WTC11 (cell line): ENCODE measurements around the gene SH3BGRL3.

Source experiments
- ELF4 ChIP-seq: sonication (generic); formaldehyde crosslinking; IDR thresholded peaks from 2 replicates; pipeline ENCODE4 v1.8.1; 2022; ENCODE audit warnings: low read depth, mild to moderate bottlenecking, moderate library complexity, missing genetic modification reagents
- FOXJ3 ChIP-seq: sonication (generic); formaldehyde crosslinking; IDR thresholded peaks from 2 replicates; pipeline ENCODE4 v1.9.0; 2021; ENCODE audit warnings: missing genetic modification reagents, mild to moderate bottlenecking, borderline replicate concordance
- FOXK1 ChIP-seq: sonication (generic); formaldehyde crosslinking; IDR thresholded peaks from 2 replicates; pipeline ENCODE4 v1.8.0; 2022; ENCODE audit warnings: mild to moderate bottlenecking, moderate library complexity, missing genetic modification reagents
- FOXP1 ChIP-seq: sonication (generic); formaldehyde crosslinking; IDR thresholded peaks from 2 replicates; pipeline ENCODE4 v1.8.0; 2022; ENCODE audit warnings: missing genetic modification reagents, mild to moderate bottlenecking, moderate library complexity, borderline replicate concordance
- IRF2 ChIP-seq: sonication (generic); formaldehyde crosslinking; IDR thresholded peaks from 2 replicates; pipeline ENCODE4 v1.8.0; 2022; ENCODE audit warnings: low read depth, missing genetic modification reagents, borderline replicate concordance
- SP1 ChIP-seq: sonication (generic); formaldehyde crosslinking; conservative IDR thresholded peaks from 2 replicates; pipeline ENCODE4 v1.8.1; 2022; ENCODE audit warnings: missing genetic modification reagents
- TEAD4 ChIP-seq: sonication (generic); formaldehyde crosslinking; IDR thresholded peaks from 2 replicates; pipeline ENCODE4 v1.8.0; 2022; ENCODE audit warnings: mild to moderate bottlenecking, missing genetic modification reagents
- TP53 ChIP-seq: sonication (generic); formaldehyde crosslinking; IDR thresholded peaks from 2 replicates; pipeline ENCODE4 v1.8.1; 2023; ENCODE audit warnings: mild to moderate bottlenecking, missing genetic modification reagents
- TF ChIP-seq, protein P1 (sequence below): fragments of 200-600 bp; IDR thresholded peaks from 2 replicates; pipeline ENCODE4 v1.8.0; 2022; ENCODE audit warnings: antibody characterized with exemption
- TF ChIP-seq, protein P2 (sequence below): sonication (generic); formaldehyde crosslinking; conservative IDR thresholded peaks from 2 replicates; pipeline ENCODE4 v1.8.1; 2022; ENCODE audit warnings: mild to moderate bottlenecking, missing genetic modification reagents
- TF ChIP-seq, protein P3 (sequence below): sonication (generic); formaldehyde crosslinking; IDR thresholded peaks from 2 replicates; pipeline ENCODE4 v1.8.0; 2022; ENCODE audit warnings: mild to moderate bottlenecking, missing genetic modification reagents

DNA sequence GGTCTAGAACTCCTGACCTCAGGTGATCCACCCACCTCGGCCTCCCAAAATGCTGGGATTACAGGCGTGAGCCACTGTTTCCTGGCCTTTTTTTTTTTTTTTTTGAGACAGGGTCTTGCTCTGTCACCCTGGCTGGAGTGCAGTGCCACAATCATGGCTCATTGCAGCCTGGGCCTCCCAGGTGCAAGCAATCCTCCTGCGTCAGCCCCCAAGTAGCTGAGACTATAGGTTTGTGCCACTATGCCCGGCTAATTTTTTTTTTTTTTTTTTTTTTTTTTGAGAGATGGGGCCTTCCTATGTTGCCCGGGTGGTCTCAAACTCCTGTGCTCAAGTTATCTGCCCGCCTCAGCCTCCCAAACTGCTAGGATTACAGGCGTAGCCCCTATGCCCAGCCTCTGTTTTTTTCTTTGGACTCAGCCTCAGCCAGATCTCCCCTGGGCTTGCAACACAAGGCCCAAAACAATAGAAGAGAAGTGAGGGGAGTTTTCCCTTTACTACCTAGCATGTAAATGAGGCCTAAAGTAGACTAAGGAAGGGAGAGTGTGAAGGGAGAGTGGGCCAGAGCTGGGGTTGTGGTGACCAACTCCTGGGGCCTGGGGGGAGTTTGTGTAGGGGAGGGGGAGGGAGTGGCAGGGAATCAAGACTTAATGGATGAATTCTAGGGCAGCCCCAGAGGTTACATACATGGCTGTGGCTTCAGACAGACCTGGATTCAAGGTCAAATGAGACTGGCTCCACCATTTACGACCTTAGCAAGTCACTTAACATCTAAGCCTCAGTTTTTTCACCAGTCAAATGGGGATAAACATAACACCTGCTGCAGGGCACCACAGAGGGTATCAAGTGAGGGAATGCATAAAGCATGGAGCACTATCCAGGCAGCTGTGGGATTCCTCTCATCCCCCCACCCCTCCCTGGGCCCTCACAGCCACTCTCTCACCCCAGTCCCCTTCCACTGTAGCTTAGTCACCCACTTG lies 36.3 kb downstream of the SH3BGRL3 start:
- TF ChIP-seq, protein P1, sequence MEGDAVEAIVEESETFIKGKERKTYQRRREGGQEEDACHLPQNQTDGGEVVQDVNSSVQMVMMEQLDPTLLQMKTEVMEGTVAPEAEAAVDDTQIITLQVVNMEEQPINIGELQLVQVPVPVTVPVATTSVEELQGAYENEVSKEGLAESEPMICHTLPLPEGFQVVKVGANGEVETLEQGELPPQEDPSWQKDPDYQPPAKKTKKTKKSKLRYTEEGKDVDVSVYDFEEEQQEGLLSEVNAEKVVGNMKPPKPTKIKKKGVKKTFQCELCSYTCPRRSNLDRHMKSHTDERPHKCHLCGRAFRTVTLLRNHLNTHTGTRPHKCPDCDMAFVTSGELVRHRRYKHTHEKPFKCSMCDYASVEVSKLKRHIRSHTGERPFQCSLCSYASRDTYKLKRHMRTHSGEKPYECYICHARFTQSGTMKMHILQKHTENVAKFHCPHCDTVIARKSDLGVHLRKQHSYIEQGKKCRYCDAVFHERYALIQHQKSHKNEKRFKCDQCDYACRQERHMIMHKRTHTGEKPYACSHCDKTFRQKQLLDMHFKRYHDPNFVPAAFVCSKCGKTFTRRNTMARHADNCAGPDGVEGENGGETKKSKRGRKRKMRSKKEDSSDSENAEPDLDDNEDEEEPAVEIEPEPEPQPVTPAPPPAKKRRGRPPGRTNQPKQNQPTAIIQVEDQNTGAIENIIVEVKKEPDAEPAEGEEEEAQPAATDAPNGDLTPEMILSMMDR = no peak
- TF ChIP-seq ELF4 (no peak), TP53 (CRISPR knock-in tag) (no peak), IRF2 (CRISPR knock-in tag) (no peak), FOXJ3 (no peak), TEAD4 (CRISPR knock-in tag) (no peak), SP1 (no peak), FOXK1 (CRISPR knock-in tag) (no peak), FOXP1 (no peak)
- TF ChIP-seq, protein P2, sequence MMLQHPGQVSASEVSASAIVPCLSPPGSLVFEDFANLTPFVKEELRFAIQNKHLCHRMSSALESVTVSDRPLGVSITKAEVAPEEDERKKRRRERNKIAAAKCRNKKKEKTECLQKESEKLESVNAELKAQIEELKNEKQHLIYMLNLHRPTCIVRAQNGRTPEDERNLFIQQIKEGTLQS (CRISPR knock-in tag) = no peak
- TF ChIP-seq, protein P3, sequence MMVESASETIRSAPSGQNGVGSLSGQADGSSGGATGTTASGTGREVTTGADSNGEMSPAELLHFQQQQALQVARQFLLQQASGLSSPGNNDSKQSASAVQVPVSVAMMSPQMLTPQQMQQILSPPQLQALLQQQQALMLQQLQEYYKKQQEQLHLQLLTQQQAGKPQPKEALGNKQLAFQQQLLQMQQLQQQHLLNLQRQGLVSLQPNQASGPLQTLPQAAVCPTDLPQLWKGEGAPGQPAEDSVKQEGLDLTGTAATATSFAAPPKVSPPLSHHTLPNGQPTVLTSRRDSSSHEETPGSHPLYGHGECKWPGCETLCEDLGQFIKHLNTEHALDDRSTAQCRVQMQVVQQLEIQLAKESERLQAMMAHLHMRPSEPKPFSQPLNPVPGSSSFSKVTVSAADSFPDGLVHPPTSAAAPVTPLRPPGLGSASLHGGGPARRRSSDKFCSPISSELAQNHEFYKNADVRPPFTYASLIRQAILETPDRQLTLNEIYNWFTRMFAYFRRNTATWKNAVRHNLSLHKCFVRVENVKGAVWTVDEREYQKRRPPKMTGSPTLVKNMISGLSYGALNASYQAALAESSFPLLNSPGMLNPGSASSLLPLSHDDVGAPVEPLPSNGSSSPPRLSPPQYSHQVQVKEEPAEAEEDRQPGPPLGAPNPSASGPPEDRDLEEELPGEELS (CRISPR knock-in tag) = no peak
